Breast epithelium (tissue), 3 donors: ENCODE results near the gene UBA5.

ENCODE experiments used
- POLR2A ChIP-seq: fragments of 450-650 bp; IDR thresholded peaks from one replicate; pipeline ENCODE4 v1.6.1; 2016; ENCODE audit warnings: antibody characterized with exemption, mild to moderate bottlenecking, moderate library complexity
- TF ChIP-seq, protein P1 (sequence below), 3 donors: fragments of 450-650 bp; IDR thresholded peaks; one replicate each; pipeline ENCODE4 v1.5.1; 2016 to 2017; ENCODE audit warnings: antibody characterized with exemption in 3 of 3, mild to moderate bottlenecking in 3 of 3, moderate library complexity in 3 of 3

GRCh38 chr3:132713977-132714727, 54.0 kb downstream of the UBA5 start:
- TF ChIP-seq, protein P1, sequence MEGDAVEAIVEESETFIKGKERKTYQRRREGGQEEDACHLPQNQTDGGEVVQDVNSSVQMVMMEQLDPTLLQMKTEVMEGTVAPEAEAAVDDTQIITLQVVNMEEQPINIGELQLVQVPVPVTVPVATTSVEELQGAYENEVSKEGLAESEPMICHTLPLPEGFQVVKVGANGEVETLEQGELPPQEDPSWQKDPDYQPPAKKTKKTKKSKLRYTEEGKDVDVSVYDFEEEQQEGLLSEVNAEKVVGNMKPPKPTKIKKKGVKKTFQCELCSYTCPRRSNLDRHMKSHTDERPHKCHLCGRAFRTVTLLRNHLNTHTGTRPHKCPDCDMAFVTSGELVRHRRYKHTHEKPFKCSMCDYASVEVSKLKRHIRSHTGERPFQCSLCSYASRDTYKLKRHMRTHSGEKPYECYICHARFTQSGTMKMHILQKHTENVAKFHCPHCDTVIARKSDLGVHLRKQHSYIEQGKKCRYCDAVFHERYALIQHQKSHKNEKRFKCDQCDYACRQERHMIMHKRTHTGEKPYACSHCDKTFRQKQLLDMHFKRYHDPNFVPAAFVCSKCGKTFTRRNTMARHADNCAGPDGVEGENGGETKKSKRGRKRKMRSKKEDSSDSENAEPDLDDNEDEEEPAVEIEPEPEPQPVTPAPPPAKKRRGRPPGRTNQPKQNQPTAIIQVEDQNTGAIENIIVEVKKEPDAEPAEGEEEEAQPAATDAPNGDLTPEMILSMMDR (IDR thresholded peaks at IDR 0.05): no peak
- TF ChIP-seq POLR2A: no peak
